Middle frontal gyrus (tissue), 1 donor: ENCODE measurements around the gene HDAC9.
A peak's percentile ranks its signal among the peaks of the same experiment; 100 is the strongest.

ENCODE experiments used
- DNase-seq: peaks from one replicate; pipeline ENCODE4 v3.0.0-alpha.2; 2015; ENCODE audit warnings: low spot score; ENCODE audit errors: extremely low spot score

The HDAC9 gene

DNA sequence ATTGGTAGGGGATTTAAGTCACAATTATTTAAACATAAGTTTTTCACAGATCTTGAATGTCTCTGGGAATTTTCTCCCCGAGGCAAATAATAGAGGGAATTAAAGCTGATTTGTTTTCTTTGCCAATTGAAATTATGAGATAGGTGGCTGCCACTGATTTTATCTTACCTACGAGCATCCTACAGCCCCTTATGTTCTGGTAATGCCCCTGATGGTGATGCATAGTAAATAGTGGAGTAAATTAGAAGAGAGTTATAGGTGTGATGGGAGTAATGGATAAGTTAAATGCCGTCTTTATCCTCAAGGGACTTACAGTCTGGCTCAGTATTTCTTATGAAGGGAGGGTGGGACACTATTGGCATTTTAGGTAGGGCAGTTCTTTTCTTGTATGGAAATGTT, 58.1 kb downstream of the HDAC9 start:
- no peak for DNase-seq

DNA sequence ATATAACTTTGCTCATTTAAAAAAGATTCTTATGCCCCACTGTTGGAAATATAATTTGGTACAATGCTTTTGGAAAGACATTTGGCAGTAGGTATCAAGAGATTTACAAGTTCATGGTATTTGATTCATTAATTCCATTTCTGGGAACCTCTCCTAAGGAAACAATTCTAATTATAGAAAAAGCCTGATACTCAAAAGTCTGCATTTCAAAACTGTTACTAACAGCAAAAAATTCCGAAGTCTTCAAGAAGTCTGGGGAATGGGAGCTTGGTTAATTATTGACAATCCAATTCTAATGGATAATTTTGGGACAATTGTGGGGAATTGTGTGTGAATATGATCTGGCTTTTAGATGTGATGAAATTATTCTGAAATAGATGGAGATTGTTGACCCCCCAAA, 59.6 kb downstream of the HDAC9 start:
- no peak for DNase-seq

DNA sequence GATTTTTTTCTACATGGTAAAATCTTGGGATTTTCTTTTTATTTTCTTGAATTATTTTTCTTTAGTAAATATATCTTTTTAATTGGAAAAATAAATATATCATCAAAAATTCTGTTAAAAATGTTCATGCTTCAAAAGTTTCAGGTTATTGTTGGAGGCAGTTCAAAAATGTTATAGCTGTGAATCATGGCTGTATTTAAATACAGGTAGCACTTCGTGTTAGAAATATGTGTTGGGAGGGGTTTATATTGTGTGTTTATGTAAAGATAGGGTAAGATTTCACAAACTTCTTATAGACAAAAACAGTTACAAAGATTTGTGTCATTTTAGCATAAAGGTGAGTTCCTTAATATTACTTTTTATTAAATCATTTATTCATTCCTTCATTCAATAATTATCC, 60.4 kb downstream of the HDAC9 start:
- no peak for DNase-seq

DNA sequence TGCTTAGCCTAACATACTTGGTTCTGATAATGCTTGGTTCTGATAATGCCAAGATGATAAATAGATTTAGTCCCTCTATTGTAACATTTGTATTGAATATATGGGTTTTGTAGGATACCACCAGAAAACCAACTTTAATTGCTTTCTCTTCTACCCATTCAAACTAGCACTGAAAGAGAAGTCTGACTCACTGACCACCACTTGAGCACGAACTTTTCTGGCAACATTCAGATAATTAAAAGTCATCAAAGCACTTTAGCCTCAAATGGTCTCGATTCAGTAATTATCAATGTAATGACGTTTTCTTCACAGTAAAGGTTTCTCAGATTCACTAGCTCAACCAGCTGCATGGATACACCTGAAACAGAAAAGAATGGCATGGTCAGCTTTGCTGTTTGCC, 63.0 kb downstream of the HDAC9 start:
- DNase-seq: no peak

DNA sequence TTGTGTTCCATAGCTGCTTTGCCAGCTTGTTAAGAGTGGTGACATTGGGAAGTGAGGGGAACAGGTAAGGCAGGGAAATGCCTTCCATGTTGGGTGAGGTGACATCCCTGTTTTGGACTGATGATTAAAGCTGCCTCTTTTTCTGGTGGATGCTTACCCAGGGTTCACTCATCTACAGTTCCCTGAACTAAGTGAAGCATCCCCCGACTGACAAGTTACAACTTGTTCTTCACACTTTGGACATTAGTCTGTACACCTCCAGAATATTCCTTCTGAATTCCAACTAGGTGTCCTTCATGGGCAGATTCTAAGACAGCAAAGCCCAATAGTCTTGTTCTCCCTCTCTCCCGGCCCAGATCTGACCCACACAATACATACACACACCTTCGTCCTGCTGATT, 63.4 kb downstream of the HDAC9 start:
- DNase-seq: no peak

DNA sequence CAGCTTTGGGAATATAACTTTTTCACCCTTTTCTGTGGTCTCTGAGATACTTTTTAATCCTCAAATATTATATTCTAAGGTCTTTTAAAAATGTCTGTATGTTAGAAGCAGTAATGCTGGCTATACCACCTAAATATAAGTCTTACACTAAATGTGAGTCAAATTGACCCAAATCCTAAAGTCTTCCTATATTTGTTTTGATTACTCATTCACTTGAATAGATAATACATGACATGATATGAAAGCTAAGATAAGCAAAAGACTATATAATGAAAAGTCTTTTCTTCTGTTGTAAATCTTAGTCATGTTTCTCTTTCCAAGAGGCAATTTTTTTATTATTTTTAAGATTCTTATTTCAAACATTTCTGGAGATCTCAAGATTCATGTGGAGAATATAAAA, 64.2 kb downstream of the HDAC9 start:
- no peak for DNase-seq

DNA sequence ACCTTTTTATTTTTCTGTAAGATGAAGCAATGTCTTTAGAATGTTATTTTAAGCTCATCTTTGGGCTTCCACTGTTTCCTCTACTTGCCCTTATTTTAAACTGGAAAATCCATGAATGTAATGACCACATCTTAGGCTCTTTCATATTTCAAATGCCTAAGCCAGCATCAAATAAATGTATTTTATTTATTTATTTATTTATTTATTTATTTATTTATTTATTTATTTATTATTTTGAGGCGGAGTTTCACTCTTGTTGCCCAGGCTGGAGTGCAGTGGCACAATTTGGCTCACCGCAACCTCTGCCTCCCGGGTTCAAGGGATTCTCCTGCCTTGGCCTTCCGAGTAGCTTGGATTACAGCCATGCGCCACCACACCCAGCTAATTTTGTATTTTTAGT, 69.2 kb downstream of the HDAC9 start:
- DNase-seq: no peak

DNA sequence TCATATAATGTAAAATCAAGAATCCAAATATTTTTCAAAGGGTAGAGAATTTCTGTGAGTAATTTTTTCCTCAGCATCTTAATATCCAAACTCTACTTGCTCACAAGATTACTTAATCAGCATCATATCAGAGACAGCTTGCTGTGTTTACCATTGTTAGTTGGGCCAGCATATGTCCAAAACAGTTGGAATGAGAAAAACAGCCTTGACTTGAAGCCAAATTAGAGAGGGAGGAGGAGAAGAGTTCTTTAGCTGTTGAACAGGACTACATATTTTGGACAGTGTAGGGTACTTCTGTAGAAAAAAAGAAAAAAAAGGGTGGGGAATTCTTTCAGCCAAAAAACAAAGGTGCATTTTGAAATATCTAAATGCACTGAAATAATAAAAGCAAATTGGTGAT, 69.8 kb downstream of the HDAC9 start:
- DNase-seq: no peak

DNA sequence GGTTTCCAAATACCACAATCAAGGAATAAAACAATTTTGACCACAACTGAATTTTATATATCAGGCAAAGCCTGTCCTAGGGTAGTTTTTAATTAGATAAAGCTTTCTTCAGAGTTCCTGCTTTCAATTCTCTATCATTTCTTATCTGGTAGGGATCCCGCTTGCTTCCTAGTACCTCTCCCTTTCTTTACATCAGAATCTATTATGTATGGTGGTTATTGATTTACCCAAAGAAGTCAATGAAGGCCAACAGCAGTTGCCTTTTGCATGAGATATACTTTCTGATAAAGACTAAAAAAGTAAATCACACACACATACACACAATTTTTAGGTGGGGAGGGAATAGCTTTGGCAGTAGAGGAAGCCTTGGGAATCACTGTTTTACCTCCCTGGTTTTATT, 70.7 kb downstream of the HDAC9 start:
- DNase-seq: no peak

DNA sequence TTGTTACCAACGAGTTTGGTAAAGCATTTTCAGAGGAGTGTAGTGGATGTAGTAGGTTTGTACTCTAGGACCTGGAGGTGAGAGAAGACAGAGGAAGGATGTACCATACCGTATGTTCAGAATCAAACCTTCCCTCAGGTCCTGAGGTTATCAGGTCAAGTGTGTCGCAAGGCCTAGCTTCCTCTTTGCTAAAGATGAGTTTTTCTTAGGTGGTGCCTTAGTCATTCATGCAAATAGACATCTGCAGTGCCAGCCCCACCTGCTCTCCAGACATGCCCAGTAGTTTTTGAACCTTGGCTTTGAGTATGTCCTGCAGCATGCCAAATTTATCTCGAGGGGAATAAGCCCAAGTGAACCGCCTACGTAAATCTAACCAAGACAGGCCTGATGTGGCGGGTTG, 71.3 kb downstream of the HDAC9 start:
- DNase-seq: no peak

DNA sequence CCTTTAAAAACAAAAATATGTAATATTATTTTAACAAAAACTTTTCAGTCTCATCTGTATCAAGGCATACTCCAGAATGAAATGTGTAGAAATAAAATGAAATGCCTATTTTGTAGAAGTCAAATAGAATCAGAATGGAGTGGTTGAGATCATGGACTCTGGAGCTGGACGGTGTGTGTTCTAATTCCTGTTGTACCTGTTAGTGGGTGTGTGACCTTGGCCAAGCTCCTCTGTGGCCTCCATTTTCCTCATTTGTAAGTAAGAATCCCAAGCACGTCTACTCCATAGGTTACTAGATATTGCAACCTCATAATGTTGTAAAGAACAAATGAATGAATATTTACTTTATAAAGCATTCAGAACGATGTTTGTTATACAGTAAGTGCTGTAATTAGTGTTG, 74.9 kb downstream of the HDAC9 start:
- DNase-seq: no peak

DNA sequence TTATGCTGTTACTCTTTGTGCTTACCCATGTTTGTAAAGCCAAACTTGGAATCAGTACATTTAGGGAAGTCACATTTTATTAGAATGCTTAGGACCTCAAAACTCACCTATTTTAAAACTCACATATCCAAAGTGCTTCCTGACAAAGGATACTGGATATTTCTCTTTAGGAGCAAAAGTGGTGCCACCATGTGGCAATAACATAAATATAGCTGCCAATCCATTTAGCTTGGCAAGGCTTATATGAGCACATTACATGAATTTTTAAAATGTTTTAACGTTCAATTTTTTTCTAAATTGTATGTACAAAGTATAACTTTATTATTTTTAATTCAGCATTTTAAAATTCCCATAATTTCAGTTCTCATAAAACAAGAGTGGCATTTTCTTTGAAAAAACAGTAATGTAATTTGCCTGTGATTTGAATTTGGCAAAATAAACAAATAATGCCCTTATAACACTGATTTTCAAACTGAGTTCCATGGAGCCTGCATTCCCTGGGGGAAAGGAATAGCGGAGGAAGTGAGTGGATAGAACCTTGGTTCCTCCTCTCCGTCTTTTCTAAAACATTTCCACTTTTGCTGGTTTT, 75.4 kb downstream of the HDAC9 start:
- peak; percentile 58 for DNase-seq

DNA sequence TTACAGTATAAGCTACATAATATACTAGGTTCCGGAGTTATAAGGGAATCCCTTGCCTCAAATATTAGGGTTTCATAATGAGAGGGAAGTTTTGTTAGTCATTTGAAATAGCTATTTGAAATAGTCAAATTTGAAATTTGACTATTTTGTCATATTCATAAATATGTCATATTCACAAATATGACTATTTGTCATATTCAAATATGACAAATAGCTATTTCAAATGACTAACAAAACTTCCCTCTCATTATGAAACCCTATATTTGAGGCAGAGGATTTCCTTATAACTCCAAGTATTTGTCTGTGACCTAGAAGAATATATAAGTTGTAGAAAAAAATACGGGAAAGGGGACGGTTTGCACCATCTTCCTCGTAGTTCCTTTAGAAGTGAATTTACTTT, 76.6 kb downstream of the HDAC9 start:
- no peak for DNase-seq

DNA sequence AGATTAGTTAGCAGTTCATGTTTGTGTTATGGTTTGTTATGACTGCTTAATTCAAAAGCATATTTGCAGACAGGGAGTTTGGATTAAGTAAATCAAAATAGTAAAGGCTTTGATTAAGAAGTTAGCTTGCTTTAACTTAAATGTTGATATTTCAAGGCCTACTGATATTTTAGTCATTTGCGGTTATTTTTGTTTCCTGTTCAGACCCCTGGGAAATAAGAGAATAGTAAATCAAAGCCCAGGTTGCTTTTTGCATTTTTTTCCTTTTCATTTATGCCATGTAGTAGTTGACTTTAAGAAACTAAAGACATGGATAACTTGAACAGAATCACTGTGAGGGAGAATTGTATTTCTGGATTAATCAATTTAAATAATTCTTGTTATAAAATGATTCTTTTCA, 77.3 kb downstream of the HDAC9 start:
- DNase-seq: no peak

DNA sequence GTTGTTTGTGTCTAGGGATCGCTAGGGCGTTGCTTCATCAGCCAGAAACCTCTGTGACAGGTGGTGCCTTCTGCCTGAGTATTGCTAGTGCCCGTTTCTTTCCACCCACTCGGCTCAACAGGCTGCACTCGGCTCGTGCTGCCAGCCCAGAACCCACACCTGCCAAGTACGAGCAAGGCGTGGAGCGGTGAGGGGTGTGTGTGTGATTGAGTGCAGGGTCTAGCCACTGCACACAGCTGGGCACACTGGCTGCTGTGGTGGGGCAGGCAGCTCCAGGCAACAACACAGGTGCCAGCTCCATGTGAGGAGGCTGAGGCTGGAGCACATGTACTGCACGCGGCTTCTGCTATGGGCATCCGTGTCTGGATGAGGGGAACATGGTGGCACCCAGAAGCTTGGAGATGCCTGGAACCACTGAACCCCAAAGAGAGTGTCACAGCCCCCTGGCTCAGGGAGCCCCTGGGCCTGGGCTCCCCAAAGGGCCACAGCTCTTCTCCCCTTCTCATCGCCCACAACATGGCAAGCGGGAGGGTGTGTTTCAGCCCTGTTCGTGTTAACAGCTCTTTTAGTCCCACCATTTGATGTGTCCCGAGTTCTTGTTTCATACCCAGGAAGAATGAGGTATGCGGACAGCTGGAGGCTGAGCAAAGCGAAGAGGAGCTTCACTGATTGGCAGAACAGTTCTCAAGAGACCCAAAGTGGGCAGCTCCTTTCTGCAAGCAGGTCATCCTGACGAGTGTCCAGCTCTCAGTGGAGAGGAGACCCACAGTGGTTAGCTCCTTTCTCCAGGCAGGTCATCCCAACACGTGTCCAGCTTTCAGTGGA, 78.1 kb downstream of the HDAC9 start:
- no peak for DNase-seq

DNA sequence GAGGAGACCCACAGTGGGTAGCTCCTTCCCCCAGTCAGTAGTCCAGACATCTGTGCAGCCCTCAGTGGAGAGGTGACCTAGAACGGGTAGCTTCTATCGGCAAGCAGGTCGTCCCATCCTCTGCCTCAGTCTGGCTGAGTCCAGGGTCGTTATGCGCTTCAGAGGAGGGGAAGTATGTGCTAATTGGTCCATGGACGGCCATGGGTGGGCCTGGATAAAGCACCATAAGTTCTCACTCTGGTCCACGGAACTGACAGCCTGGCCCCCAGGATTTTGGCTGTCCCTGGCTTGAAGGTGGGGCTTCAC, 78.6 kb downstream of the HDAC9 start:
- DNase-seq: no peak

DNA sequence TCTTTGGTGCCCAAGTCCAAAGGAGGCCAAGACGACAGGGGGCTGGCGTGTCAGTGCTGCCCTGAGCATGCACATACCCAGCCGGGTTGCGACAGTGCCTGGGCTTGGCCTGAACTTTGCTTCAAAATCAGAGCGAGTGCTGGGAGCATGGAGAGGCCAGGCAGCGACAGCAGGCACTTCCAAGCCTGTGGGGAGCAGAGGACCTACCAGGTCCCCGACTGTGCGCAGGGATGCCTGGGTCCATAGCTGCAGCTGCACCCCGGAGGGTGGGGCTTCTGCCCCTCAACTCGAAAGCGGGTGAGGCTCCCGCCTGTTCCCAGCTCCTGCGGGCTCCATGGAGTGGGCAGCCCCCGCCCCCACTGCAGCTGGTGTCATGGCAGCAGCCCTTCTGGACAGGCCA, 79.1 kb downstream of the HDAC9 start:
- no peak for DNase-seq

DNA sequence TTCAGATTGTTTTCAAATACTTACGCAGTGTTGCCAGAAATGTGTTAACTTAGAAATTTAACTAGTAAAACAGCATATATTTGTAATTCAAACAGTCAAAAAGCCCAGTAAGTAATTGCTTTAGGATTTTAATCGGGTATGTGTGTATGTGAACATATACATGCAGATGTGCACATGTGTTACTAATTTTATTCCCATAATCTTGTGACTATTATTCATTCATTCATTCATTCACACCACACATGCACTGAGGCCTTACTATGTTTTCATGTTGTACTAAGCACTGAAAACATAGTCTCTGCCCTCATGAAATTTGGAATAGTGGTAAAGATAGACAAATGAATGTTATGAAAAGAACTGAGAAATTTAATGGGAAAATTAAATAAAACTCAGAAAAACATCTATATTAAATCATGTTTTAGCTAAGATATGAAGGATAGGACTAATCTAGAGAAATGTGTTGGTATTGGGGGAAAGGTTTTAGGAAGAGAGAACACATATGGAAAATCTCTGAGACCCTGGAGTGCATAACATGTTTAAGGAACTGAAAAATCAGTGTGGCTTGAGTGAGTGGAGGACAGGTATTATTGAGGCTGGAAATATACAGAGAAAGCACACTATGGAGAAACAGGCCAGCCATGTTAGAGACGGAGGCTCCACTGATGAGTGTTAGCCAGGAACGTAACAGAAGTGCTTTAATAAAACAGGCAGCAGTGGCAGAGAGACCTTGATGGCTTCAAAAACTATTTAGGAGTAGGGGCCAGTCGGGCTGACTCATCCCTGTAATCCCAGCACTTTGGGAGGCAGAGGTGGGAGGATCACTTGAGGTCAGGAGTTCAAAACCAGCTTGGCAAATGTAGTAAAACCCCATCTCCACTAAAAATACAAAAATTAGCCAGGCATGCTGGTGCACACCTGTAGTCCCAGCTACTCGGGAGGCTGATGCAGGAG, 80.3 kb downstream of the HDAC9 start:
- no peak for DNase-seq

DNA sequence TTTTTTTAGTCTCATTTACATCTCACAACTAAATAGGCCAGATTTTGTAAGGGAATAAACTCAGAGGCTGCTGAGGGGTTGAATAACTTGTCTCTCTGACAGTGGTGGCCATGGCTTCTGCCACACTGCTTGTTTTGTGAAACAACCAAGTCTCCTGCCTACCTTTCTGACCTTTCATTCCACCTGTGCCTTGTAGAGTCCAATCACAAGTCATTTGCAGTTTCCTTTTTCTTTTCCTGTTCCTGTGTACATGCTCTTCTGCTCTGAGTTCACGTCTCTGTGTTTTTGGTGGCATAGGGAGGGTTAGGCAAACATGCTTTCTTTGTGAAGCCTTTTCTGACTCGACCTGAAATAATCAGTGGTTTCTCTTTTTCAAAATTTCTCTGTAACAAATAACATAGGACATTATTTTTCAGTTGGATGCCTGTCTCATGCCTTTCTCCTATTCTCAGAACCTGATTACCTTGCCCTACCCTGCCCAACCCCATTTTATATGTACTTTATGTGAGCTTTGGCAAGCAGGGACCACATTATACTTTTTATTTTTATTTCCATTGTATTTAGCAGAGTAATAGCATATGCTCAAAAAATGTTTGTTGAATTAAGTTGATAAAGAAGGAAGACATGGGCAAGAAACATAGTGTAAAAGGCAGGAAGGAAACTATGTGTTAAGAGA, 81.7 kb downstream of the HDAC9 start:
- no peak for DNase-seq

DNA sequence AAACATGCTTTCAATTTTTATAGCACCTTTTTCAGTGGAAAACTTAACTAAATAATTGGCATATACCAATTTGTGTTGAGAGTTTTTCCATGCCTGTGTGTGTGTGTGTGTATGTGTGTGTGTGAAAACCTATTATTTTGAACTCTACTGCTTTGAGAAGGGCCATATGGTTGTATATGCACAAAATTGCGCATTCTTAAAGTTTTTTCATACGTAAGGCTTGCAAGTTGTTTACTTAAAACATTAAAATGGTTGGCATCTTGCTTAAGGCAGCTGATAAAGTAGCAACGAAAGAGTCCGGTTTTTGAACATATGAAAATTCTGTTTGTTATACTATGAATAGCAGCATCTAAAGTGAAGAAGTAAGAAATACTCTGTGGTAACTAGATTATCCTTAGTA, 84.1 kb downstream of the HDAC9 start:
- DNase-seq: no peak

DNA sequence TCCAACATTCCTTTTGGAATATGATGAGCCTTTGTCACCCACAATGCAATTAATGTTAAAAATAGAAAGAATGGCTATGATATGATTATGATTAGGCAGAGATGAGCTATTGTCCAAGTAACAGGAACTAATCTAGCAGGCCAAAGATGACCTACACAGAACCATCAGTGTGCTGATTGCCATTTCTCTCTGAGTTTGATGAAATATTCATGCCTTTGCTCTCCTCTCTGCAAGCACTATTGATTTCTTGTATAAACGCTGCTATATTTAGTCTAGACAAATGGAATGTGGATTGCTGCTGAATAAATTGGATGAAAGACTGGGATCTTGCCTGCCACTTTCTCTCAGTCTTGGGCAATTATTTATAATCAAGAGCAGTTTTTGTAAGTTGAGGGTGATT, 85.4 kb downstream of the HDAC9 start:
- no peak for DNase-seq

DNA sequence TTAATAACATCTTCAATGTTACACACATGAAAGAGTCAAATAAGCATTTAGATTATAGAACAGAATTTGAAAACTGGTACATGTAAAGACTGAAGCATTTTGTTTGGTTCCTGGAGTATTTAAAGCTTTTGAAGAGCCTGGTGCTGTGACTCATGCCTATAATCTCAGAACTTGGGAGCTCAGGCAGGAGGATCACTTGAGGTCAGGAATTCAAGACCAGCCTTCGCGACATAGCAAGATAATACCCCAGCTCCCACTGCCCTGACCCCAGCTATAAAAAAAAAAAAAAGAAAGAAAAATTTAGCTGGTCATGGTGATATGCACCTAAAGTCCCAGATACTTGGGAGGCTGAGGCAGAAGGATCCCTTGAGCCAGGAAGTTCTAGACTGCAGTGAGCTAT, 87.8 kb downstream of the HDAC9 start:
- no peak for DNase-seq
